Erythroblast (primary cell): ENCODE results near the gene RAB3C.

Source experiments
- DNase-seq, 2 experiments: peaks; one replicate each; lab custom pipeline; 2025; lab: John Stamatoyannopoulos, UW
- GATA1 ChIP-seq: IDR thresholded peaks from 2 replicates; pipeline ENCODE4 v1.6.1; 2011; ENCODE audit warnings: low read depth, mild to moderate bottlenecking, control low read depth, low read length, moderate library complexity
- POLR2A ChIP-seq: IDR thresholded peaks from 2 replicates; pipeline ENCODE4 v1.6.1; 2011; ENCODE audit warnings: mild to moderate bottlenecking, low read length

Gene RAB3C

GRCh38 chr5:58886315-58887207 lies 303.7 kb downstream of the RAB3C start:
- TF ChIP-seq GATA1: no peak
- TF ChIP-seq POLR2A: no peak
- peak; percentile 39 to 63 for DNase-seq

GRCh38 chr5:58887311-58887710 lies 304.4 kb downstream of the RAB3C start:
- DNase-seq: no peak
- TF ChIP-seq GATA1 (no peak), POLR2A (no peak)

GRCh38 chr5:58887721-58888409 lies 305.0 kb downstream of the RAB3C start:
- no peak for DNase-seq
- TF ChIP-seq GATA1 (no peak), POLR2A (no peak)

GRCh38 chr5:58890265-58890664 lies 307.4 kb downstream of the RAB3C start:
- TF ChIP-seq POLR2A (no peak), GATA1 (no peak)
- DNase-seq: no peak

GRCh38 chr5:58890701-58891085 lies 307.8 kb downstream of the RAB3C start:
- DNase-seq: no peak
- TF ChIP-seq GATA1: no peak
- no peak for TF ChIP-seq POLR2A

GRCh38 chr5:58891086-58891970 lies 308.5 kb downstream of the RAB3C start:
- peak; percentile 29 to 48 for DNase-seq
- TF ChIP-seq GATA1: no peak
- no peak for TF ChIP-seq POLR2A

- TF ChIP-seq POLR2A: no peak
- no peak for TF ChIP-seq GATA1
- DNase-seq: no peak
Measured at GRCh38 chr5:58891971-58892343, 309.1 kb downstream of the RAB3C start.

GRCh38 chr5:58893551-58893950 lies 310.7 kb downstream of the RAB3C start:
- no peak for DNase-seq
- TF ChIP-seq POLR2A (no peak), GATA1 (no peak)

- no peak for TF ChIP-seq POLR2A
- no peak for TF ChIP-seq GATA1
Measured at GRCh38 chr5:58898006-58898405, 315.1 kb downstream of the RAB3C start.

GRCh38 chr5:58898538-58898937 lies 315.7 kb downstream of the RAB3C start:
- no peak for TF ChIP-seq POLR2A
- no peak for TF ChIP-seq GATA1
- DNase-seq: no peak

More at GRCh38 chr5:58898006-58898405, 315.1 kb downstream of the RAB3C start:
- no peak for DNase-seq

- no peak for DNase-seq
- TF ChIP-seq GATA1 (no peak), POLR2A (no peak)
Measured at GRCh38 chr5:58901271-58901670, 318.4 kb downstream of the RAB3C start.

- DNase-seq: no peak
- no peak for TF ChIP-seq POLR2A
- TF ChIP-seq GATA1: no peak
Measured at GRCh38 chr5:58902305-58902704, 319.4 kb downstream of the RAB3C start.

- no peak for TF ChIP-seq GATA1
- TF ChIP-seq POLR2A: no peak
- DNase-seq: no peak
Measured at GRCh38 chr5:58902765-58903164, 319.9 kb downstream of the RAB3C start.
